22Rv1 (cell line): ENCODE results near the gene ATP11A.

Experiments
- H3K27ac ChIP-seq: fragments of 450-650 bp; 2 replicates; pipeline ENCODE4 v1.5.1; 2017
- ZFX ChIP-seq: fragments of 450-650 bp; IDR thresholded peaks from 2 replicates; pipeline ENCODE4 v1.6.1; 2017; ENCODE audit warnings: antibody characterized with exemption, borderline replicate concordance
- TF ChIP-seq, protein P1 (sequence below): fragments of 450-650 bp; IDR thresholded peaks from 2 replicates; pipeline ENCODE4 v1.5.1; 2017; ENCODE audit warnings: mild to moderate bottlenecking

Gene ATP11A

DNA sequence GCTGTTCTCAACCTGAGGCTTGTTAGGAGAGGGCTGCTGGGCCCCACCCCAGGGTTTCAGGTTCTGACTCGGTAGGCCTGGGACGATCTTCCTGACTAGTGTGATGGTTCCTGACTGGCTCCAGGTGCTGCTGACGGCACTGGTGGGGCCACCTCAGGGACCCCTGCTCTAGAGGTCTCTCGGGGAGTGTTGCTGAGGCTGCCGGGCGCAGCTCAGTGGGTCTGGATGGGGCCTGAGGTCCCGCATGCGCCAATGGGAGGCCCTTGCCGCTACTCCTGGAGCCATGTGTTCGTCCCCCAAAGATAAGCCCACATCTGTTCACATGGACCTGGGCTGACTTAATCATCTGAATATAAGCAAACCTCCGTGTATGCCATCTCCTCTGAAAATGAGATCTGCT lies 133.0 kb downstream of the ATP11A start:
- TF ChIP-seq, protein P1, sequence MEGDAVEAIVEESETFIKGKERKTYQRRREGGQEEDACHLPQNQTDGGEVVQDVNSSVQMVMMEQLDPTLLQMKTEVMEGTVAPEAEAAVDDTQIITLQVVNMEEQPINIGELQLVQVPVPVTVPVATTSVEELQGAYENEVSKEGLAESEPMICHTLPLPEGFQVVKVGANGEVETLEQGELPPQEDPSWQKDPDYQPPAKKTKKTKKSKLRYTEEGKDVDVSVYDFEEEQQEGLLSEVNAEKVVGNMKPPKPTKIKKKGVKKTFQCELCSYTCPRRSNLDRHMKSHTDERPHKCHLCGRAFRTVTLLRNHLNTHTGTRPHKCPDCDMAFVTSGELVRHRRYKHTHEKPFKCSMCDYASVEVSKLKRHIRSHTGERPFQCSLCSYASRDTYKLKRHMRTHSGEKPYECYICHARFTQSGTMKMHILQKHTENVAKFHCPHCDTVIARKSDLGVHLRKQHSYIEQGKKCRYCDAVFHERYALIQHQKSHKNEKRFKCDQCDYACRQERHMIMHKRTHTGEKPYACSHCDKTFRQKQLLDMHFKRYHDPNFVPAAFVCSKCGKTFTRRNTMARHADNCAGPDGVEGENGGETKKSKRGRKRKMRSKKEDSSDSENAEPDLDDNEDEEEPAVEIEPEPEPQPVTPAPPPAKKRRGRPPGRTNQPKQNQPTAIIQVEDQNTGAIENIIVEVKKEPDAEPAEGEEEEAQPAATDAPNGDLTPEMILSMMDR = no peak
- TF ChIP-seq ZFX = no peak

DNA sequence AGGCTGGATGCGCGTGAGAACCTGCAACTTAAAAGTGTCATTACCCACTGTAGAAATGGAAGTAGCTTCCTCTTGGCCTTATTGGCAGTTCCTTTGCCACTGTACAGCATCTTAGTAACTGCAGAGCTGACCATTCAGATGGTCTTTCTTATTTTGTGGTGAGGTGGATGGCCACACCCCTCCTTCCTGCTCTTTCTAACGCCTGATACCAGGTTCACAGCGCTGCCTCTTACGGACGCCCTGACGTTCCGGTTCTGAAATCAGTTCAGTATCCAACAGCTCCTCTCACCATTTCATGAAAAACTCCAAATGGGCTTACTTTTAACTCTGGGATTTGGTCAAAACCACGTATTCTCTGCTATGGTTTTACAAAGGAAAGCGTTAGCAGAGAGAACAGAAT lies 134.6 kb downstream of the ATP11A start:
- no peak for TF ChIP-seq ZFX
- TF ChIP-seq, protein P1 = no peak
- H3K27ac ChIP-seq = no peak overlapping the region

More for the DNA sequence above, 133.0 kb downstream of the ATP11A start:
- no peak overlapping the region for H3K27ac ChIP-seq

DNA sequence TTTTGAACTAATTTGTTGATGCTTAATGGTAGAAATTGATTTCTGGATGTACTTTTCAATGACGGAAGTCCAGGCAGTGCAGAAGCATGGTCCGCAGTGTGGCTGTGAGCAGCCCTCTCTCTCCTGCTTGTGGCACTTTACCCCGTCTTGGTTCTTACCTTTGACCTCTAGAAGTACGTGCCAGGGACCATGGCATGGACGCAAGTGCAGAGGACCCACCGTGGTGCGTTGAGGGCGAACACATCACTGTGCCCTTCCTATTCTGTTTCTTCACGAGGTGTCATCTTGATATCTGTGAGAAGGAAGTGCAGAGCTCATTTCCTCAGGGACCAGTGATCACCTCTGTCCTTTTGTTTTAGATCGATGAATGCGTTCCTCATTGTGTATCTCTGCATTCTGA lies 135.2 kb downstream of the ATP11A start:
- H3K27ac ChIP-seq = no peak overlapping the region
- no peak for TF ChIP-seq ZFX
- TF ChIP-seq, protein P1 = no peak

DNA sequence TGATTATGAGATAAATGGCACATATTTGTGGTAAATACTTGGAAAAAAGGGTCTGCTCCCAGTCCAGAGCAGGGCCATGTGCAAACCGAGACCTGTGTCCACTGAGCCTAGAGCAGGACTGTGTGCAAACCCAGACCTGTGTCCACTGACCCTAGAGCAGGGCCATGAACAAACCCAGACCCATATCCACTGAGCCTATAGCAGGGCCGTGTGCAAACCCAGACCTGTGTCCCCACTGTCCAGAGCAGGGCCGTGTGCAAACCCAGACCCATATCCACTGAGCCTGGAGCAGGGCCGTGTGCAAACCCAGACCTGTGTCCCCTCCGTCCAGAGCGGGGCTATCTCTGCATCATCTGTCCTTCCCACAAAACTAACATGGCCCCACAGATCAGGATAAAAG lies 136.0 kb downstream of the ATP11A start:
- no peak overlapping the region for H3K27ac ChIP-seq
- TF ChIP-seq, protein P1 = no peak
- no peak for TF ChIP-seq ZFX

DNA sequence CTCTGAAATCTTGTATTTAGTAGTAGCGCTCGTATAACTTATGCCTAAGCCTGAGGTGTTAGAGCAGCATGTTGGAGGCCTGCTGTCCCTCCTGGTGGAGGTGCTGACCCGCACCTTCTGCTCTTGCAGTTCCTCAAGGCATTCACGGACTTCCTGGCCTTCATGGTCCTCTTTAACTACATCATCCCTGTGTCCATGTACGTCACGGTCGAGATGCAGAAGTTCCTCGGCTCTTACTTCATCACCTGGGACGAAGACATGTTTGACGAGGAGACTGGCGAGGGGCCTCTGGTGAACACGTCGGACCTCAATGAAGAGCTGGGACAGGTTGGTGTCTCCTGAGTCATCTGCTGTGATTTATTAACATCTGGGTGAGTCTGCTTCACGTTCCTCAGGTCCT lies 136.7 kb downstream of the ATP11A start:
- H3K27ac ChIP-seq = no peak overlapping the region
- TF ChIP-seq, protein P1 = no peak
- no peak for TF ChIP-seq ZFX

DNA sequence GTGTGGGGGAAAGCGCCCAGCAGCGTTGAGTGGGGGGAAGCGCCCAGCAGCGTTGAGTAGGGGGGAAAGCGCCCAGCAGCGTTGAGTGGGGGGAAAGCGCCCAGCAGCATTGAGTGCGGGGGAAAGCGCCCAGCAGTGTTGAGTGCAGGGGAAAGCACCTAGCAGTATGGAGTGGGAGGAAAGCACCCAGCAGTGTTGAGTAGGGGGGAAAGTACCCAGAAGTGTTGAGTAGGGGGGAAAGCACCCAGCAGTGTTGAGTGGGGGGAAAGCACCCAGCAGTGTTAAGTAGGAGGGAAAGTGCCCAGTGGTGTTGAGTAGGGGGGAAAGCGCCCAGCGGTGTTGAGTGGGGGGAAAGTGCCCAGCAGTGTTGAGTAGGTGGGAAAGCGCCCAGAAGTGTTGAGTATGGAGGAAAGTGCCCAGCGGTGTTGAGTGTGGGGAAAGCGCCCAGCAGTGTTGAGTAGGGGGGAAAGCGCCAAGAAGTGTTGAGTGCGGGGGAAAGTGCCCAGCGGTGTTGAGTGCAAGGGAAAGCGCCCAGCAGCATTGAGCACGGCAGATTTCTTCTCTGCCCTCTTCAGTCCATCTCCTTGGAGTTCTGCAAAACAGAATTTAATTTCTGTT lies 138.4 kb downstream of the ATP11A start:
- no peak for TF ChIP-seq ZFX
- TF ChIP-seq, protein P1 = no peak
- H3K27ac ChIP-seq = no peak overlapping the region

DNA sequence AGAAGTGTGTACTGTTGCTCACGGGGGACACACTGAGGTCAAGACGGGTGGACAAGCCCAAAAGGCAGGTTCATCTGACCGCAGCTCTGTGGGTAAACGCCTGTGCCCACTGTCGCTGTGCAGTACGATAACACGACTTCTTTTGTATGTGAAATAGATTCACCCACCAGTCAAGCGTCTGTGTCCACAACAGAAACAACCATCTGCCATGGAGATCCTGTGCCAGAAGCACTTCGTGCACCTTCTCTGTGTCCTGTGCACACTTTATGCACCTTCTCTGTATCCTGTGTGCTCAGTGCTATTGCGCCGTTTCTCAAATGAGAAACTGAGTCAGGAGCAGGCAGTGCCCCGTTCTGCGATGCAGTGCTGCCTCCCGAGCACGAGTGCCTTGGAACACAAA lies 138.9 kb downstream of the ATP11A start:
- TF ChIP-seq, protein P1 = no peak
- TF ChIP-seq ZFX = no peak
- no peak overlapping the region for H3K27ac ChIP-seq
